NCI-H187 treated with DMSO at 0.1 percent for 48 hours (cell line): ENCODE results near the gene GFM2.
"Not testable (repeated sequence)": the region's sequence is repeated elsewhere in the genome, so short reads cannot be mapped to it uniquely, and the experiment has no call there.

Experiments used
- DNase-seq: peaks from one replicate; lab custom pipeline; 2025; lab: John Stamatoyannopoulos, UW

The GFM2 gene

GRCh38 chr5:74766849-74767578 lies at the start of gene GFM2, which contains the start of gene NSA2:
TSS of gene GFM2 (minus strand) at chr5:74767117. CDS start at chr5:74763742, 3,375 bp downstream.
TSS of gene NSA2 (plus strand) at chr5:74767249. CDS start at chr5:74767361, 112 bp downstream.
- DNase-seq, result peak; percentile 58

GRCh38 chr5:74810915-74811314 lies 44.0 kb upstream of the GFM2 start:
- DNase-seq, result no peak

GRCh38 chr5:74801941-74802340 lies 35.0 kb upstream of the GFM2 start:
- DNase-seq, result no peak

- DNase-seq, result no peak
These were observed 34.3 kb upstream of the GFM2 start for GRCh38 chr5:74801197-74801596.

GRCh38 chr5:74798977-74799911 lies 32.3 kb upstream of the GFM2 start:
- no peak for DNase-seq

GRCh38 chr5:74791669-74792068 lies 24.8 kb upstream of the GFM2 start:
- DNase-seq, result not testable (repeated sequence)

GRCh38 chr5:74787424-74787823 lies 20.5 kb upstream of the GFM2 start:
- no peak for DNase-seq

GRCh38 chr5:74786851-74787250 lies 19.9 kb upstream of the GFM2 start:
- DNase-seq, result no peak

- no peak for DNase-seq
These were observed 11.7 kb upstream of the GFM2 start for GRCh38 chr5:74778609-74779008.

GRCh38 chr5:74772359-74772758 lies 5.4 kb upstream of the GFM2 start:
- no peak for DNase-seq

GRCh38 chr5:74767579-74767913 lies 629 bp upstream of the GFM2 start:
- no peak for DNase-seq

GRCh38 chr5:74766418-74766848 lies 484 bp downstream of the GFM2 start:
- no peak for DNase-seq

- no peak for DNase-seq
These were observed 988 bp downstream of the GFM2 start for GRCh38 chr5:74765929-74766328.

GRCh38 chr5:74765201-74765600 lies 1.7 kb downstream of the GFM2 start:
- DNase-seq, result no peak

GRCh38 chr5:74763504-74763903 lies 3.4 kb downstream of the GFM2 start:
- no peak for DNase-seq

- no peak for DNase-seq
These were observed 4.3 kb downstream of the GFM2 start for GRCh38 chr5:74762599-74762998.

- DNase-seq, result no peak
These were observed 5.7 kb downstream of the GFM2 start for GRCh38 chr5:74761241-74761640.

- not testable (repeated sequence) for DNase-seq
These were observed 18.2 kb downstream of the GFM2 start for GRCh38 chr5:74748742-74749141.

GRCh38 chr5:74738406-74738805 lies 28.5 kb downstream of the GFM2 start:
- no peak for DNase-seq

- no peak for DNase-seq
These were observed 30.2 kb downstream of the GFM2 start for GRCh38 chr5:74736759-74737158.

- no peak for DNase-seq
These were observed 41.6 kb downstream of the GFM2 start for GRCh38 chr5:74725331-74725730.

GRCh38 chr5:74722271-74722670 lies 44.6 kb downstream of the GFM2 start:
- no peak for DNase-seq

- no peak for DNase-seq
These were observed 49.3 kb downstream of the GFM2 start for GRCh38 chr5:74717596-74717995.
